HG03521 (cell line): ENCODE measurements around the gene PSTPIP2.
"Not testable (repeated sequence)": the region's sequence is repeated elsewhere in the genome, so short reads cannot be mapped to it uniquely, and the experiment has no call there.

ENCODE experiments used
- ATAC-seq: cut with Tn5 transposase; IDR thresholded peaks from one replicate; pipeline ENCODE4 v1.9.1; 2021; ENCODE audit warnings: mild to moderate bottlenecking, moderate library complexity; ENCODE audit not compliant: unreplicated experiment

Gene PSTPIP2

DNA sequence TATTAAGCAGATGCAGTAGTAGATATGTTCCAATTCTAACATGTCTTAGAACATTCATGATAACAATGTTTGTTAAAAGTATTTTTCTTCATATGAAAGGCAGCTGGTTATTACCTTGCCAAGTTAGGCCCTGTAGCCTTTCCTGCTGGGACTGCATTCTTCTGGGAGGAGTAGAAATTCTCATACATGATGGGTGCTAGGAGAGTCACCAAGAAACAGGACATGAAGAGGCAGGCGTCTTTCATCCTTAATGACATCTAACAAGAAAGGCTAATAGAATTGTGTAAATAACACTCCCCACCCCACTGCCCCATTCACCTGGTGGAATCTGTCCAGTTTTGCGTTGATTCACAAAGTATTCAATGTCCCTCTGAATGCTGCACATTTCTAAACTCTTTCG lies 80.3 kb downstream of the PSTPIP2 start:
- ATAC-seq: no peak

DNA sequence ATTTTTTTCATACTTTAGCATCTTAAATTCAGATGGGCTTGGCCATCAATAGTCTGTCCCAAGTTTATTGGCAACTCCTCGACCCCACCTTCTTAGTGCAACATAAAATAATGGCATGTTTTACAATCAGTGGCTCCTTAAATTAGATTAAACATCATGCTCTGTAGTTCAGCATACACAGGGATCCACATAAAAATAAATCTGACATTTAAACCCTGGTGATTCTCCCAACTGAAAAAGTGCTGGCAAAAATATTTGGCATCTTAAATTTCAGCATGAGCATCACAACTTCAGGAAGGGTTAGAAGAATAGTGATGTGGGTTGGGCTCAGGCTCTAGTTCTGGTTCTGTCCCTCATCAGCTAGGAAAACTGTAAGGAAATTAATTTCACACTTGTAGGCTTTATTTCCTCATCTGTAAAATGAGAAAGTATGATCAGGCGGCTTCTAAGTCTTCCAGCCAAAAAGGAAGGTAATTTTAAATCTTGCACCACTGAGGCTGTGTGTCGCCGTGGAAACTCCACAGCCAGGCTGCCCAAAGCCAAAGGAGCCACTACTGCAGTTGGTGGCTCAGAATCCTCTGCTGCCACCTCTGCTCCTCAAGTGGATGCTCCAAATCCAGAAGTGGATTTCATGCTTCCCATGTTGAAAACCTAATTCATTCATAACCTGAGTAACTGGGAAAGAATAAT lies 87.4 kb downstream of the PSTPIP2 start:
- no peak for ATAC-seq

DNA sequence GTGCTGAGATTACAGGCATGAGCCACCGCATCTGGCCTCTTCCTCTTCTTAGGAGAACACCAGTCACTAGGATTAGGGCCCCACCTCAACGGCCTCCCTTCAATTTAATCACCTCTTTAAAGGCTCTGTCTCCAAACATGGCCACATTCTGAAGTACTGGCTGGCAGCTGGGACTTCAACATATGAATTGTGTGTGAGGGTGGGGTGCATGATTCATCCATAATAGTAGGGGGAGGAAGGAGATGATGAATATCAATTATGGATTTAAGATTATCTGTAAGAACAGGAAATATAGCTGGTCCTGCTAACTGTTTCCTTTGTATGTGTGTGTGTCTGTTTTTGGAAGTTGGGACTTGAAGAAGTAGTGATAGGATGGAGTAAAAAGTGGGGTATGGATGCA lies 90.2 kb downstream of the PSTPIP2 start:
- ATAC-seq: no peak

DNA sequence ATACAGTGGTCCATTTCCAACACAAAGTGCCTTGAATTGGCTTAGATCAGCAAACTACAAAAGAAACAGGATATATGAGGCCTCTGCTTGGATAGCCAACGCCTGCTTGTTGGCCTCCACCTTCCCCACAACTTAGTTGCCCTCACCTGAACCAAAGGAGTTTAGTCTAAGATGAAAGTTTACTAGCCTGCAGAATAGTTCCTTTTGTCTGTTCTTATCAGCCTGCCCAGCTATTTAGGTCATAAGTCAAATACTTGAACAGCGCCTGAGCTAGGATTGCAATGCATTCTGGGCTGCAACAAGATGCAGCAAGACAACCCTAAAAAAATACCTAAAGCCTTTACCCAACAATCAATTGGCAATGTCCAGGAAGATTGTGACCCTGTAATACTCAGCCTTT lies 91.8 kb downstream of the PSTPIP2 start:
- ATAC-seq: no peak

DNA sequence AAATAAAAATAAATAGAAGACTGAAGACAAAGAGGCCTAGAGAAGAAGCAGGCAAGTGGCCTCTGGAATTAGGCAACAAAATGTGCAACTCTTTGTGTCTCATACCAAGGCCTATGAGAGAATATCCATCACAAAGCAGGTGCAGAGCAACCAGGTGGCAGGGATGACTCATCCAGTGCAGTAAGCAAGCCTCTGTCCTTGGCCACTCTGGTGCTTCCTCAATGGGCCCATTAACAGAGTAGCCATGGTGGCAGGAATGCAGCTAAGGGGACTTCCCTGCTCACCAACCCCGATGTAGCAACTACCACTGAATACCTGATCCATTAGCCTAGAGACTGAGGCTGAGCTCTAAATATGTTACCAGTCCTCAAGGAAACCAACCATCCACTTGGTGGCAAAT lies 94.0 kb downstream of the PSTPIP2 start:
- ATAC-seq: no peak

DNA sequence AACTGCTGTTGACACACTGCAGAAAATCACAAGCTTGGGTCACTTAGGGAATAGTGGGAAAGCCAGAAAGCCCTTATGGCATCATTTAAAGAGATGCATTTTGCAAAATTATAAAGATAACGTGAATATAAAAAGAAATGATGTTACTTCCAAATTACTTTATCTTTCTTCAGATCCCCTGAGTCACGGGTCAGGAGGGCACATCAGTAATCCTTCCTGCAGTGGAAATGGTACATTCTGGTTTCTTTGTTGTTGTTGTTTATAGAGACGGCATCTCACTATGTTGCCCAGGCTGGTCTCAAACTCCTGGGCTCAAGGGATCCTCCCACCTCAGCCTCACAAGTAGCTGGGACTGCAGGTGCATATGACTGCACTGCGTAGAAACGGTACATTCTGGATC lies 95.1 kb downstream of the PSTPIP2 start:
- no peak for ATAC-seq

DNA sequence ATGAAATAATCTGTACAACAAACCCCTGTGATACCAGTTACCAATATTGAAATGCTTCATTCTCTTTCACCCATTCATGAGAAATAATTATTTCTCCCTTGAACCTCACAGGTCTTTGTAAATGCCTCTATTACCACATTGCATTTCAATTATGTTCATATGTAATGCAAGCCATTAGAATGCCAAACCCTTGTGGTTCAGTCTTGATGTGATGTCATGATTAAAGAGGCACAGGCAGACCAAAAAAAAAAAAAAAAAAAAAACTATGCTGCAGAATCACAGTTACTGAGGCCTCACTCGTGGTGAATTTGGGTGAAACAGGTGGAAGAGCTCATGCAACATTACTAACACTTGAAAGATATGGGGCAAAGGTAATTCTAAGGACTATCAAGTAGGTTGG lies 95.5 kb downstream of the PSTPIP2 start:
- no peak for ATAC-seq

DNA sequence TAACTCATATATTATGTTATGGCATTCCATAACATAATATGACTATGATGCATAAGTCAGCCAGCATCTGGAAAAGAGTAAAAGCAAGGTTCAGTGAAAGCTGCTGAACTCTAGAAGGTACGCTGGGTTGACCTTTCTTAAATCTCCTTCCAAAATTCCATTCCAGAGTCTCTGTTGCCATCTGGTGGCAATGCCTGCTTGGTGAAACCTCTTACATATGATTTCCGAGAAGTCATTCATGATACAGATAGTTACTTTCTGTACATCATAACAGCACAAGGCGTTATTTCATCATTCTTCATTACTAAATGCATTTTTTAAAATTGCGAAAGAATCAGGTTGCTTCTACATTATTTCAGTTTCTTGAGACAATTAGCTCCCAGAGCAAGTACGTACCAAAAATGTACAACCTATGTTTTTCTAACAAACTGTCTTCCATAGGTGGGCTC lies 97.9 kb downstream of the PSTPIP2 start:
- no peak for ATAC-seq

DNA sequence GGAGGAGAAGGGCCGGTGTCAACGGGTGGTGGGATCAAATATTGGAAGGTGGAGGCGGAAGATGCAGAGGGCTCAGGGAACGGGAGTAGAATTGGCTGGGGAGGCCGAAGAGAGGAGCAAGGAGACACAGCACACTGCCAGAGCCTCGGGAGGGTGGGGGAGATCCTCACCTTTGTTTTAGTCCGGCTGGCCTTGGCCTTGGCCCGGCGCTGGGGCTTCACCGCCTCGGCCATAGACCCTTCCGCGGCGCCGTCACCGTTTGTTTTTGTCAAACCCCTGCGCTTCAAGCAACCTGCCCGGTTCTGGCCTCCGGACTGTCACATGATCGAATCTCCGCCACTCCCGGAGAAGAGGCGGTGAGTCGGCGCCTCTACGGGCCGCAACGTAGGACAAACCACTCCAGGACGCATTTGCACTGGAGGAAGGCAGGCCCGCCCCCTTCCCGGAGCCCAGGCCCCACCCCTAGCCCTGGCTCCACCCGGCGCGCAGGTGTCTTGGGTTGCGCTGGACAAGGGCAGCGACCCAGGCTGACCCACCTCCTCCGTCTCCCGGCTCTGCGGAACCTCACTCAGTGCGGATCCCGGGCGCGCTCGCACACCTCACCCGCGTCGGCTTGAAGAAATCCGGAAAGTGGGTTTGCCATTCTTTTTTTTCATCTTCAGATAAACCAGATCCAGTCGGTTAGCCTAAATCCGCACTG lies 104.9 kb downstream of the PSTPIP2 start, which contains the start of gene EPG5:
EPG5 (minus strand) TSS at position 323 of the 700 bp plus-strand sequence; CDS start at position 233, 90 bp downstream.
- peak; percentile 95 for ATAC-seq

DNA sequence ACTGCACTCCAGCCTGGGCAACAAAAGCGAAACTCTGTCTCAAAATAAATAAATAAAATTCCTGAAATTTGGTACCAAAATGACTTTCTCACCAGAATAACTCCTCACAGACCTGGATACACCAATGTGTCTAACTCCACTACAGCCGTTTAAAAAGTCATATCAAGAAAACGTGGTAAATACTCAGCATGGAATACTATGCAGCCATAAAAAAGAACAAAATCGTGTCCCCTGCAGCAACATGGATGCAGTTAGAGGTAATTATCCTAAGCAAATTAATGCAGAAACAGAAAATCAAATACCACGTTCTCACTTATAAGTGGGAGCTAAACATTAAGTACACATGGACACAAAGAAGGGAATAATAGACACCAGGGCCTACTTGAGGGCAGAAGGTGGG lies 107.1 kb downstream of the PSTPIP2 start:
- not testable (repeated sequence) for ATAC-seq

DNA sequence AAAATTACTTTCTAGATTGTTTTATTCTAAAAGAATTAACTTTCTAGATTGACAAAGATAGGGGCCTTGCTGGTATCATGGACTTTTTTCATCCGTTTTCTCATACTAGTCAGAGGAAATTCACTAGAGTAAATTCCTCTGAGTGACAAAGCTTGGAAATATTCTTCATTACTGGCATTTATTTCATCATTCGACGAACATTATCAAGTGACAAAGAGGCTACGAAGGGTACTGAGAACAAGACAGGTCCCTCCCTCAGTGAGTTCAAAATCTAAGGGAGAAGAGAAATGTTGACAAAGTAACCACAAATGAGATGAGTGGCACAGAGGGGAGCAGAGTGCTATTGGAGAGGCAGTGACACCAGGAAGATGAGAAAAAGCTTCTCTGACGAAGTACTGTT lies 109.2 kb downstream of the PSTPIP2 start:
- no peak for ATAC-seq

DNA sequence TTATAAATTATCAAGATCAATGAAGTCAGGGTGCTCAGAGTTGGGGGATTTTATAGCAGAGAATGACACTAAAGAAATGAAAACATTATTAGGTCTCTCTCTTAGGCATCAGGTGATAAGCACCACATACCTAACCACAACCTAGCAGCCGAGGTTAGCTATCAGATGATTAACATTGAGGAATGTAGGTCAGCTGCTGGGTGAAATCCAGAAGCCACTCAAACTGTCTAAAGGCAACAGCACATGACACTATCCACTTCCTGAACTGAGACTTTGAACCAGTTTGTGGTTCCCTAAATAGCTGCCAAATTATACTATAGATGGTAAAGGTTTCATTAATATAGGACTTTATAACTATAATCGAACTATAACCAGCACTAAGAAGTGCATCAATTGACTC lies 109.6 kb downstream of the PSTPIP2 start:
- no peak for ATAC-seq

DNA sequence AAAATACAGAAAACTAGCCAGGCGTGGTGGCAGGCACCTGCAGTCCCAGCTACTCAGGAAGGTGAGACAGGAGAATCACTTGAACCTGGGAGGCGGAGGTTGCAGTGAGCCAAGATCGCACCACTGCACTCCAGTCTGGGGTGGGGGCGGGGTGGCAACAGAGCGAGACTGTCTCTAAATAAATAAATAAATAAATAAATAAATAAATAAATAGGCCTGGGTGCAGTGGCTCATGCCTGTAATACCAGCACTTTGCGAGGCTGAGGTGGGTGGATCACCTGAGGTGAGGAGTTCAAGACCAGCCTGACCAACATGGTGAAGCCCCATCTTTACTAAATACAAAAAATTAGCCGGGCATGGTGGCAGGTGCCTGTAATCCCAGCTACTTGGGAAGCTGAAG lies 112.6 kb downstream of the PSTPIP2 start:
- ATAC-seq: not testable (repeated sequence)

DNA sequence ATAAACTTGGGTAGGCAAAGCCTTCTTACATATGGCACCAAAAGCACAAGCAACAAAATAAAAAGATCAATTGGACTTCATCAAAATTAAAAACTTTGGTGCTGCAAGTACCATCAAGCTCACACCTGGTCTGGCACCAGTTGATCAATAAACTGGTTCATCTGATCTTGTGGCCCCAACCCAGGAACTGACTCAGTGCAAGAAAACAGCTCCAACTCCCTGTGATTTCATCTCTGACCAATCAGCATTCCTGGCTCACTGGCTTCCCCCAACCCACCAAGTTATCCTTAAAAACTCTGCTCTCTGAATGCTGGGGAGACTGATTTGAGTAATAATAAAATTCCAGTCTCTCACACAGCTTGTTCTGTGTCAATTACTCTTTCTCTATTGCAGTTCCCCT lies 113.3 kb downstream of the PSTPIP2 start:
- ATAC-seq: no peak

DNA sequence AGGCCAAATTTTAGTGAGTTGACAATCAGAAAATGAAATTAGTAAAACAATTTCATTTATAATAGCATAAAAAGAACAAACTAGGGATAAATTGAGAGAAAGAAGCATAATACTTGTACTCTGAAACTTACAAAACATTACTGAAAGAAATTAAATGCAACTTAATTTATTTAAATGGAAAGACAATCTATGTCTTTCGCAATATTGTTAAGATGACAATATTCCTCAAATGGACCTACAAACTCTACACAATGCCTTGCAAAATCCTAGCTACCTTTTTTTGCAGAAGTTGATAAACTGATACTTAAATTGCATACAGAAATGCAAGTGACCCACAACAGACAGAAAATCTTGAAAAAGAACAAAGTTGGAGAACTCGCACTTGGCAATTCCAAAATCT lies 114.0 kb downstream of the PSTPIP2 start:
- ATAC-seq: no peak

DNA sequence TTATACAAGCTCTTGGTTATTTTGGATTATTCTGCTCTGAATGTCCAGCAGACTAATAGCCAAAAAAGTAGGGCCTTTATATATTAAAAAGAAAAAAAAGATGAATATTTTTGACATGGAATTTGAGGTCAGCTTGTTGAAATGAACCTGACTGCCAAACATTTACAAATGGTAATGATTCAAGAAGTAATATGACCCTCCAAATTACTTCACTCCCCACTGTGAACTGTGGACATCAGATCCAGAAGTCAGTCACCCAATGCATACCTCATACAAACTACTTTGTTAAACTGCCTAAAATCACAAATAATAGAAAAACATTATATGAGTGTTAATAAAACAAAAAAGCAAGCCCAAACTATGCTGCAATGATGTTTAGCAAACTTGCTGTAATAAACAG lies 115.0 kb downstream of the PSTPIP2 start:
- ATAC-seq: no peak

DNA sequence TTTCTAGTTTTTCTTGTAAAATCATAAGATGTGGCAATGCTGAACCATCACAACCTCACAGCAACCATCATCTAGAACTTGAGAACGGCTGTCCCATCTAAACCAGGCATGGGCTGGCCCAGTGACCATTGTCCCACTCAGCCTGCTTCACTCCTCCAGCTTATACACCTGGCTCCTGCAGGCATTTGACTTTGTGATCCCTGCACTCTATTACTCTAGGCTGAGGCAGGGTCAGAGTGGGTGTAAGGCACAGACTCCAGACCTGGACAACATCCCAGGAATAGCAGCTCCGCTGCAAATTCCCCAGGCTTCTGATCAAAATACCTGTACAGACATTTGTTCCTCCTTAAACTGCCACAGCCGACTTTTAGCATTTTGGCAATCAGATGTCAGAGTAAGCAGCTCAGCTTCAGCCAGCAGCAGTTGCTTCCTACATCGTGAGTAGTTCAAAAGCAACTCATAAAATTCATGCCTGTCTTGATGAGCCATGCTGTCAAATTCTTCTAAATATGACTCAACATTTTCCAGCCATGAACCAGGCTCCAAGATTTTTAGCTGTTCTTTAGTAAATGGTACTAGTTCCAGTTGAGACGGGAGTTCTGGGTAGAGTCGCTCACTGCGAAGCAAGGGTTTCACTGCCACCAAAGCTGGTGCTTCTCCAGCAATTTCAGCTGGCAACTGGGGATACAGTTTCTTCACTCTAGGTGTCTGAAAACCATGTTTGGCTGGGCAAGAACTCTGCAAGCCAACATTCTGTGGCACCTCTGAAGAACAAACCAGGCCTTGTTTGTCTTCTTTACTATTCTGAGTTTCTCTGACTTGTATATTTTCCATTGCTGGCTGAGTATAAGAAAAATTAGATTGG lies 117.8 kb downstream of the PSTPIP2 start:
- ATAC-seq: no peak

DNA sequence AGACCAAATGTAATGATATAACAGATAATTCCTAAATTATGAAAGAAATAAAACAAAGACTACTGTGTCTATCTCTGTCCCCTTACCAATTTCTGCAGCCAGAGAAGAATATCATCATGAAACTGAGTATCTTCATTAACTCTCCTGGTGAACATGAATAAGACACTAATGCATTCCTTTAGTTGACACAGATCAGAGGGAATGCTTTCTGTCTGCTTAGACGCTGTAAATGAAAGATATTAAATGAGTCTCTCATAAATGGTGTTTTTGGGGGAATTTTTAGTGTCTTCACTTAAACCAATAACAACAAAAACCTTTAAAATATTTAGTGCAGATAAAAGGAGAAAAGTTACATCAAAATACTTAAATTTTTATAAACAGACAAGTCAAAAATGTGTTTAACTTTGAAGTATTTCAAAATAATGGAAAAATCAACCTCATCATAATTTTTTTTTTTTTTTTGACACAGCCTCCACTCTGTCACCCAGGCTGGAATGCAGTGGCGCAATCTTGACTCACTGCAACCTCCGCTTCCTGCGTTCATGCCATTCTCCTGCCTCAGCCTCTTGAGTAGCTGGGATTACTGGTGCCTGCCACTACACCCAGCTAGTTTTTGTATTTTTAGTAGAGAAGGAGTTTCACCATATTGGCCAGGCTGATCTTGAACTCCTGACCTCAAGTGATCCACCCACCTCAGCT lies 120.9 kb downstream of the PSTPIP2 start:
- no peak for ATAC-seq

DNA sequence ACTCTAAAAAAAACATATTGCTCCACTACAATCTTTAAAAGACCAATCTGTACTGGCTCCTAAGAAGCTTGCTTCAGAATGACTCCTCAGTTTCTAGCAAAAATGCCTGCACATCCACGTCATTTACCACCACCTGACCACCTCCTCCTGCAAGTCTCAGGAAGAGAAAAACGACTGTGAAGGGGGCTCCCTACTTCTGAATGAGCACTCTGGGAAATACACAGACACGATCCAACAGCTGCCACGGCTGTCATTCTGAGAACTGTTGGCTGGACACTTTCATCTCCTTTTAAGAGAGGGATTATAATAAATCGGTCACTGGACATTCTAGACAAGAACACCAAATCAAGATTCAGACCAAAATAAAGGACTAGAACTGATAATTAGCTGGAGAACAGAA lies 126.4 kb downstream of the PSTPIP2 start:
- no peak for ATAC-seq

DNA sequence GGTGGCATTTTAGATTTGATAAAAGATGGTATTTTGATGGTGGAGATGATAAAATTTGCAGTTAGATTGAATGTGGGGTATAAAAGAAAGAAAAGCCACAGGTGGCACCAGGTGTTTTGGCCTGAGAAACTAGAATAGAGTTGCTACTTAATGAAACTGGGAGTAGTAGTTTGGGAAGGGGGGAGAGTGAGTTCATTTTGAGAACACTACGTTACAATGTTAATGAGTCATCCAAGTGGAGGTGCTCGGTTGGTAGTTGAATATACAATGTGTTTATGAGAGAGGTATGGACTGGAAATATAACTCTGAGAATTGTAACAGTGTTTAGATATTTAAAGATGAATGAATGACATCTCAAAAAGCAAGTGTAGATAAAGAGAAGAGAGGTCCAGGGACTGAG lies 131.3 kb downstream of the PSTPIP2 start:
- no peak for ATAC-seq

DNA sequence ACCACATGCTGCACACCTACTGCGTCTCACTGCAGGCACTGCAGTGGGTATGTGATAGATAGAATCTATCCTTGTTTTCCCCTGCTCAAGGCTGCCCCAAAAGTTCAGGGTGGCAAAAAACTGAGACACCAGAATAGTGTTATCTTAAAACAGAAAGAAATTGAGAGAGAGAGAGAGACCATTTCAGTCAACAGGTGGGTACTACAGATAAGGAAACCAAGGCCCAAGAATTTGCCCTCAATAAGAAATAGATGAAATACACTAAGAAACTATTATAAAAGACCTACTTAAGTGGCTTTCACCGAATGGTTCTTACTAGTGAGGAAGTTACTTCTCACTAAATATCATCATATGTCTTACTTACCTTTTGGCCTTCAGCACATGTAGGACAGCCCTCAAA lies 132.8 kb downstream of the PSTPIP2 start:
- no peak for ATAC-seq
